Measurements from ENCODE around the gene ZFPM1.

ZFPM1 gene

GRCh38 chr16:88433632-88434352, 19.3 kb upstream of the ZFPM1 start:
- peaks cover 0 to 4% of the 10 kb centered on the region in 2 donors for H3K4me1 ChIP-seq (ENCODE audit: control insufficient read depth in 2 of 2, insufficient read depth in 2 of 2, low read length in 2 of 2)
- H3K36me3 ChIP-seq (ENCODE audit: control insufficient read depth in 2 of 2, insufficient read depth in 2 of 2, low read length in 2 of 2), result no peaks in the 10 kb centered on the region
- no peak overlapping the region for H3K27ac ChIP-seq (ENCODE audit: low read depth in 2 of 2, low read length in 2 of 2)
- no peak overlapping the region for H3K4me3 ChIP-seq (ENCODE audit: low read length in 2 of 2)
- H3K9ac ChIP-seq (ENCODE audit: low read depth in 1 of 2, low read length in 2 of 2), result no peak overlapping the region
- no peaks in the 10 kb centered on the region for H3K27me3 ChIP-seq (ENCODE audit: control insufficient read depth in 2 of 2, insufficient read depth in 2 of 2, low read length in 2 of 2)
- H3K9me3 ChIP-seq (ENCODE audit: control insufficient read depth in 2 of 2, low read length in 2 of 2), result no peaks in the 10 kb centered on the region

- Histone ChIP-seq H3K4me1 (ENCODE audit: control insufficient read depth in 2 of 2, insufficient read depth in 2 of 2, low read length in 2 of 2) (peaks cover 0 to 4% of the 10 kb centered on the region in 2 donors), H3K27ac (ENCODE audit: low read depth in 2 of 2, low read length in 2 of 2) (no peak overlapping the region), H3K9ac (ENCODE audit: low read depth in 1 of 2, low read length in 2 of 2) (no peak overlapping the region), H3K36me3 (ENCODE audit: control insufficient read depth in 2 of 2, insufficient read depth in 2 of 2, low read length in 2 of 2) (no peaks in the 10 kb centered on the region), H3K27me3 (ENCODE audit: control insufficient read depth in 2 of 2, insufficient read depth in 2 of 2, low read length in 2 of 2) (no peaks in the 10 kb centered on the region), H3K4me3 (ENCODE audit: low read length in 2 of 2) (no peak overlapping the region), H3K9me3 (ENCODE audit: control insufficient read depth in 2 of 2, low read length in 2 of 2) (no peaks in the 10 kb centered on the region)
Measured at GRCh38 chr16:88434353-88434690, 18.8 kb upstream of the ZFPM1 start.

- Histone ChIP-seq H3K4me3 (ENCODE audit: low read length in 2 of 2) (no peak overlapping the region), H3K9ac (ENCODE audit: low read depth in 1 of 2, low read length in 2 of 2) (no peak overlapping the region), H3K27me3 (ENCODE audit: control insufficient read depth in 2 of 2, insufficient read depth in 2 of 2, low read length in 2 of 2) (no peaks in the 10 kb centered on the region), H3K36me3 (ENCODE audit: control insufficient read depth in 2 of 2, insufficient read depth in 2 of 2, low read length in 2 of 2) (no peaks in the 10 kb centered on the region), H3K4me1 (ENCODE audit: control insufficient read depth in 2 of 2, insufficient read depth in 2 of 2, low read length in 2 of 2) (peaks cover 0 to 4% of the 10 kb centered on the region in 2 donors), H3K27ac (ENCODE audit: low read depth in 2 of 2, low read length in 2 of 2) (no peak overlapping the region), H3K9me3 (ENCODE audit: control insufficient read depth in 2 of 2, low read length in 2 of 2) (no peaks in the 10 kb centered on the region)
Measured at GRCh38 chr16:88434746-88435145, 18.3 kb upstream of the ZFPM1 start.

GRCh38 chr16:88435437-88436355, 17.4 kb upstream of the ZFPM1 start:
- Histone ChIP-seq H3K27ac (ENCODE audit: low read depth in 2 of 2, low read length in 2 of 2) (no peak overlapping the region), H3K4me1 (ENCODE audit: control insufficient read depth in 2 of 2, insufficient read depth in 2 of 2, low read length in 2 of 2) (peaks cover 0 to 2% of the 10 kb centered on the region in 2 donors), H3K4me3 (ENCODE audit: low read length in 2 of 2) (no peak overlapping the region), H3K9me3 (ENCODE audit: control insufficient read depth in 2 of 2, low read length in 2 of 2) (no peaks in the 10 kb centered on the region), H3K27me3 (ENCODE audit: control insufficient read depth in 2 of 2, insufficient read depth in 2 of 2, low read length in 2 of 2) (no peaks in the 10 kb centered on the region), H3K36me3 (ENCODE audit: control insufficient read depth in 2 of 2, insufficient read depth in 2 of 2, low read length in 2 of 2) (no peaks in the 10 kb centered on the region), H3K9ac (ENCODE audit: low read depth in 1 of 2, low read length in 2 of 2) (no peak overlapping the region)

DNA sequence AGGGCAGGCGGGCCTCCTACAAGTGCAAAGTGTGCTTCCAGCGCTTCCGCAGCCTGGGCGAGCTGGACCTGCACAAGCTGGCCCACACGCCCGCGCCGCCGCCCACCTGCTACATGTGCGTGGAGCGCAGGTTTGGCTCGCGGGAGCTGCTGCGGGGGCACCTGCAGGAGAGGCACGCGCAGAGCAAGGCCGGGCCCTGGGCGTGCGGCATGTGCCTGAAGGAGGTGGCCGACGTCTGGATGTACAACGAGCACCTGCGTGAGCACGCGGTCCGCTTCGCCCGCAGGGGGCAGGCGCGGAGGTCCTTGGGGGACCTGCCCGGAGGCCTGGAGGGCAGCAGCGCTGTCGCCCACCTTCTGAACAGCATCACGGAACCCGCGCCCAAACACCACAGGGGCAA, 16.3 kb upstream of the ZFPM1 start:
- H3K4me3 ChIP-seq (ENCODE audit: low read length in 2 of 2), result no peak overlapping the region
- H3K9me3 ChIP-seq (ENCODE audit: control insufficient read depth in 2 of 2, low read length in 2 of 2), result no peaks in the 10 kb centered on the region
- H3K4me1 ChIP-seq (ENCODE audit: control insufficient read depth in 2 of 2, insufficient read depth in 2 of 2, low read length in 2 of 2), result no peaks in the 10 kb centered on the region
- no peak overlapping the region for H3K9ac ChIP-seq (ENCODE audit: low read depth in 1 of 2, low read length in 2 of 2)
- no peaks in the 10 kb centered on the region for H3K36me3 ChIP-seq (ENCODE audit: control insufficient read depth in 2 of 2, insufficient read depth in 2 of 2, low read length in 2 of 2)
- H3K27me3 ChIP-seq (ENCODE audit: control insufficient read depth in 2 of 2, insufficient read depth in 2 of 2, low read length in 2 of 2), result peaks cover 0 to 2% of the 10 kb centered on the region in 2 donors
- no peak overlapping the region for H3K27ac ChIP-seq (ENCODE audit: low read depth in 2 of 2, low read length in 2 of 2)

DNA sequence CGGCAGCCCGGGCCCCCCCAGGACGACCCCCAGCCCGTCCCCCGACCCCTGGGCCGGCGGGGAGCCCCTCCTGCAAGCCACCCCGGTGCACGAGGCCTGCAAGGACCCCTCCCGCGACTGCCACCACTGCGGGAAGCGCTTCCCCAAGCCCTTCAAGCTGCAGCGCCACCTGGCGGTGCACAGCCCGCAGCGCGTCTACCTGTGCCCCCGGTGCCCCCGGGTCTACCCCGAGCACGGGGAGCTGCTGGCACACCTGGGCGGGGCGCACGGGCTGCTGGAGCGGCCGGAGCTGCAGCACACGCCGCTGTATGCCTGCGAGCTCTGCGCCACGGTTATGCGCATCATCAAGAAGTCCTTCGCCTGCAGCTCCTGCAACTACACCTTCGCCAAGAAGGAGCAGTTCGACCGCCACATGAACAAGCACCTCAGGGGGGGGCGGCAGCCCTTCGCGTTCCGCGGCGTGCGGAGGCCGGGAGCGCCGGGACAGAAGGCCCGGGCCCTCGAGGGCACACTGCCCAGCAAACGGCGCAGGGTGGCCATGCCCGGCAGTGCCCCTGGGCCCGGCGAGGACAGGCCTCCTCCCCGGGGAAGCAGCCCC, 15.6 kb upstream of the ZFPM1 start:
- H3K9me3 ChIP-seq (ENCODE audit: control insufficient read depth in 2 of 2, low read length in 2 of 2), result no peaks in the 10 kb centered on the region
- H3K27me3 ChIP-seq (ENCODE audit: control insufficient read depth in 2 of 2, insufficient read depth in 2 of 2, low read length in 2 of 2), result peaks cover 0 to 2% of the 10 kb centered on the region in 2 donors
- no peak overlapping the region for H3K27ac ChIP-seq (ENCODE audit: low read depth in 2 of 2, low read length in 2 of 2)
- no peaks in the 10 kb centered on the region for H3K36me3 ChIP-seq (ENCODE audit: control insufficient read depth in 2 of 2, insufficient read depth in 2 of 2, low read length in 2 of 2)
- no peak overlapping the region for H3K4me3 ChIP-seq (ENCODE audit: low read length in 2 of 2)
- H3K9ac ChIP-seq (ENCODE audit: low read depth in 1 of 2, low read length in 2 of 2), result no peak overlapping the region
- H3K4me1 ChIP-seq (ENCODE audit: control insufficient read depth in 2 of 2, insufficient read depth in 2 of 2, low read length in 2 of 2), result no peaks in the 10 kb centered on the region

GRCh38 chr16:88438084-88438870, 14.8 kb upstream of the ZFPM1 start:
- Histone ChIP-seq H3K27ac (ENCODE audit: low read depth in 2 of 2, low read length in 2 of 2) (no peak overlapping the region), H3K9ac (ENCODE audit: low read depth in 1 of 2, low read length in 2 of 2) (no peak overlapping the region), H3K36me3 (ENCODE audit: control insufficient read depth in 2 of 2, insufficient read depth in 2 of 2, low read length in 2 of 2) (no peaks in the 10 kb centered on the region), H3K27me3 (ENCODE audit: control insufficient read depth in 2 of 2, insufficient read depth in 2 of 2, low read length in 2 of 2) (peaks cover 2% of the 10 kb centered on the region in 2 donors), H3K4me1 (ENCODE audit: control insufficient read depth in 2 of 2, insufficient read depth in 2 of 2, low read length in 2 of 2) (peaks cover 2 to 3% of the 10 kb centered on the region in 2 donors), H3K4me3 (ENCODE audit: low read length in 2 of 2) (no peak overlapping the region), H3K9me3 (ENCODE audit: control insufficient read depth in 2 of 2, low read length in 2 of 2) (no peaks in the 10 kb centered on the region)

DNA sequence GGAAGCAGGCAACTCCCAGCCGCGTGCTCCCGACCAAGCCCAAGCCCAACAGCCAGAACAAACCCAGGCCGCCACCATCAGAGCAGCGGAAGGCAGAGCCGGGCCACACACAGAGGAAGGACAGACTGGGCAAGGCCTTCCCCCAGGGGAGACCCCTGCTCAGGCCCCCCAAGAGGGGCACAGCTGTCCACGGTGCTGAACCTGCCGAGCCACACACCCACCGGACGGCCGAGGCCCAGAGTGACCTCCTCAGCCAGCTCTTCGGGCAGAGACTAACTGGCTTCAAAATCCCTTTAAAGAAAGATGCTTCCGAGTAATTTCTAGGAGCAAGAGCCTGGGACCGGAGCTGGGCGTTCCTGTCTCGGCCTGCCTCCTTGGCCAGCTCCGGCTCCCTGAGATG, 14.1 kb upstream of the ZFPM1 start:
- Histone ChIP-seq H3K27me3 (ENCODE audit: control insufficient read depth in 2 of 2, insufficient read depth in 2 of 2, low read length in 2 of 2) (peaks cover 2% of the 10 kb centered on the region in 2 donors), H3K36me3 (ENCODE audit: control insufficient read depth in 2 of 2, insufficient read depth in 2 of 2, low read length in 2 of 2) (no peaks in the 10 kb centered on the region), H3K4me3 (ENCODE audit: low read length in 2 of 2) (no peak overlapping the region), H3K9ac (ENCODE audit: low read depth in 1 of 2, low read length in 2 of 2) (no peak overlapping the region), H3K9me3 (ENCODE audit: control insufficient read depth in 2 of 2, low read length in 2 of 2) (no peaks in the 10 kb centered on the region), H3K4me1 (ENCODE audit: control insufficient read depth in 2 of 2, insufficient read depth in 2 of 2, low read length in 2 of 2) (peaks cover 3 to 6% of the 10 kb centered on the region in 2 donors), H3K27ac (ENCODE audit: low read depth in 2 of 2, low read length in 2 of 2) (no peak overlapping the region)

DNA sequence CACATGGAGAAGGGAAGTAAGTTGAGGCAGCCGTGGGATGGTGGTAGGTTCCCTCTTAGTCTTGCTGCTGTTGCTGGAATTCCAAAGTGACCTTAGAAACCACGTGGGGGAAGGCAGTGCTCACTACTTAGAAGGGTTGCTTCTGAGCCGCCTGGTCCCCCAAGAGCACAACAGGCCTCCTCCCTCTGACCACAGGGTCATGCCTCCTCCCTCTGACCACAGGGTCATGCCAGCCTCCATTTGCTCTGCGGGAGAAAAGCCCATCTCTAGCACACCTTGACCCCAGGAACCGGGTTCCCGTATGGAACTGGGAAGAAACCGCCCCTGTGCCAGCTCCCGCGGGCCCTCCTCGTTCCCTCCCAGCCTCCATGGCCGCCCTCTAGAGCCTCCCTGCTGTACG, 13.4 kb upstream of the ZFPM1 start:
- no peak overlapping the region for H3K9ac ChIP-seq (ENCODE audit: low read depth in 1 of 2, low read length in 2 of 2)

More for the DNA sequence above, 13.4 kb upstream of the ZFPM1 start:
- Histone ChIP-seq H3K27ac (ENCODE audit: low read depth in 2 of 2, low read length in 2 of 2) (no peak overlapping the region), H3K4me3 (ENCODE audit: low read length in 2 of 2) (no peak overlapping the region), H3K9me3 (ENCODE audit: control insufficient read depth in 2 of 2, low read length in 2 of 2) (no peaks in the 10 kb centered on the region), H3K27me3 (ENCODE audit: control insufficient read depth in 2 of 2, insufficient read depth in 2 of 2, low read length in 2 of 2) (peaks cover 2% of the 10 kb centered on the region in 2 donors), H3K36me3 (ENCODE audit: control insufficient read depth in 2 of 2, insufficient read depth in 2 of 2, low read length in 2 of 2) (no peaks in the 10 kb centered on the region), H3K4me1 (ENCODE audit: control insufficient read depth in 2 of 2, insufficient read depth in 2 of 2, low read length in 2 of 2) (peaks cover 3 to 6% of the 10 kb centered on the region in 2 donors)

Measured in mucosa of rectum (tissue), 2 donors.